22Rv1 (cell line): ENCODE measurements around the gene SERTAD1.

Source experiments
- H3K27ac ChIP-seq: fragments of 450-650 bp; 2 replicates; pipeline ENCODE4 v1.5.1; 2017
- CTCF ChIP-seq: fragments of 450-650 bp; IDR thresholded peaks from 2 replicates; pipeline ENCODE4 v1.5.1; 2017; ENCODE audit warnings: mild to moderate bottlenecking
- ZFX ChIP-seq: fragments of 450-650 bp; IDR thresholded peaks from 2 replicates; pipeline ENCODE4 v1.6.1; 2017; ENCODE audit warnings: antibody characterized with exemption, borderline replicate concordance

The SERTAD1 gene

GRCh38 chr19:40393894-40394815 lies 31.6 kb downstream of the SERTAD1 start:
- H3K27ac ChIP-seq: no peak overlapping the region
- no peak for TF ChIP-seq ZFX
- no peak for TF ChIP-seq CTCF

GRCh38 chr19:40392894-40393517 lies 32.8 kb downstream of the SERTAD1 start:
- H3K27ac ChIP-seq: no peak overlapping the region
- TF ChIP-seq CTCF (peak; percentile 69), ZFX (no peak)

GRCh38 chr19:40392123-40392522 lies 33.7 kb downstream of the SERTAD1 start:
- TF ChIP-seq ZFX: no peak
- TF ChIP-seq CTCF: no peak
- no peak overlapping the region for H3K27ac ChIP-seq

- H3K27ac ChIP-seq: no peak within 1 kb of the TSS
- TF ChIP-seq ZFX: no peak
Observed at GRCh38 chr19:40390084-40390742, 35.6 kb downstream of the SERTAD1 start, which contains the start of gene HIPK4. TSS of gene HIPK4 (minus strand) at chr19:40390181. CDS start at chr19:40389902, 279 bp downstream.

- H3K27ac ChIP-seq: no peak overlapping the region
- TF ChIP-seq ZFX (no peak), CTCF (no peak)
Observed at GRCh38 chr19:40389404-40390083, 36.2 kb downstream of the SERTAD1 start.

GRCh38 chr19:40388481-40388880 lies 37.3 kb downstream of the SERTAD1 start:
- TF ChIP-seq ZFX: no peak
- no peak for TF ChIP-seq CTCF
- no peak overlapping the region for H3K27ac ChIP-seq

GRCh38 chr19:40387155-40387554 lies 38.6 kb downstream of the SERTAD1 start:
- TF ChIP-seq ZFX (no peak), CTCF (no peak)
- H3K27ac ChIP-seq: no peak overlapping the region
